Measurements from ENCODE around the gene BASP1. TPM values are rescaled to one million over a fixed set of nuclear protein-coding genes. Genes with fewer than 3 reads are reported as not detected.
"Not testable (repeated sequence)": the region's sequence is repeated elsewhere in the genome, so short reads cannot be mapped to it uniquely, and the experiment has no call there.

The BASP1 gene
- total RNA-seq, 2 donors from 2014 or later, result 1.4 to 2.4 TPM

DNA sequence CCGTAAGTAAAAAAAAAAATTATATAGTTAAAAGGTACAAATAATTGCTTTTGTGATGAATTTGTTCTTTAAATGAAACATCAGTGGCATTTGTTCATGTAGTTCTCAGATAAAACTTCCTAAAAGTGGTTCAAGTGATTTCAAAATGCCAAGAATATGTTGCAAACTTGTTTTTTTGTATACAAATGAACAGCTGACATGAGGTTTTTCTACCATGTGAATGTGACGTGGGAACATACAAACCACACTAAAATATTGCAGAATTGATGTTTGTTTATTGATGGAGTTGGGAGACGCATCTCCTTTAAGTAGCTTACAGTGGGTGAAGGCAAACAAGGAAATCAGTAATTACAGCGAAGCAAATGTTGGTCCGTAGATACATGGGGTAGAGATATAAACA is 16.9 kb downstream of the BASP1 start:
- Mint-ChIP-seq H3K27me3 (no peaks in the 10 kb centered on the region), H3K4me1 (no peaks in the 10 kb centered on the region), H3K36me3 (ENCODE audit: low read depth) (peaks cover 2% of the 10 kb centered on the region), H3K27ac (no peak overlapping the region), H3K4me3 (no peak overlapping the region)
- no peaks in the 10 kb centered on the region for H3K9me3 ChIP-seq (ENCODE audit: control insufficient read depth, low read length, poor library complexity, severe bottlenecking)
- DNase-seq (no peak), ATAC-seq (no peak)

DNA sequence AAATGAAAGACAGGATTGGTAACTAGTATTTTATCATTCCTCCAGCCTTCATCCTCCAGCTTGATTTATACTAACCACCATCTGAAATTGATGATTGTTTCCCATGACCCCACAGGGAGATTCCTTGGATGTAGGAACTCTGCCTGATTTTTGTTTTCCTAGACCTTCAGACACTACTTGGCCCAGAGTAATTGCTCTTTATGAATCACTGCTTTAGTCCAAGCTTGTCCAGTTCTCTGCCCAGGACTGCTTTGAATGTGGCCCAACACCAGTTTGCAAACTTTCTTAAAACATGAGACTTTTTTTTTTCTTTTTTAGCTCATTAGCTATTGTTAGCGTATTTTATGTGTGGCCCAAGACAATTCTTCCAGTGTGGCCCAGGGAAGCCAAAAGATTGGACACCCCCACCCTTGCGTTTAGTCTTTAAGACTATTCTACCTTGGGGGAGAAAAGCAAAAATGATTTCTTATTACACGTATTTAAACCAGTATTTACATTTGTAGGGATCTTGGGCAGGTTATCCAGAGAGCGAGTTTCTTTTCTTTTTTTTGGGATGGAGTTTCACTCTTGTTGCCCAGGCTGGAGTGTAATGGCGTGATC is 18.4 kb downstream of the BASP1 start:
- no peaks in the 10 kb centered on the region for H3K4me1 Mint-ChIP-seq
- H3K4me3 Mint-ChIP-seq, result no peak overlapping the region
- no peaks in the 10 kb centered on the region for H3K27me3 Mint-ChIP-seq
- ATAC-seq, result no peak
- no peak overlapping the region for H3K27ac Mint-ChIP-seq
- DNase-seq, result no peak
- peaks cover 2% of the 10 kb centered on the region for H3K36me3 Mint-ChIP-seq (ENCODE audit: low read depth)
- no peaks in the 10 kb centered on the region for H3K9me3 ChIP-seq (ENCODE audit: control insufficient read depth, low read length, poor library complexity, severe bottlenecking)

DNA sequence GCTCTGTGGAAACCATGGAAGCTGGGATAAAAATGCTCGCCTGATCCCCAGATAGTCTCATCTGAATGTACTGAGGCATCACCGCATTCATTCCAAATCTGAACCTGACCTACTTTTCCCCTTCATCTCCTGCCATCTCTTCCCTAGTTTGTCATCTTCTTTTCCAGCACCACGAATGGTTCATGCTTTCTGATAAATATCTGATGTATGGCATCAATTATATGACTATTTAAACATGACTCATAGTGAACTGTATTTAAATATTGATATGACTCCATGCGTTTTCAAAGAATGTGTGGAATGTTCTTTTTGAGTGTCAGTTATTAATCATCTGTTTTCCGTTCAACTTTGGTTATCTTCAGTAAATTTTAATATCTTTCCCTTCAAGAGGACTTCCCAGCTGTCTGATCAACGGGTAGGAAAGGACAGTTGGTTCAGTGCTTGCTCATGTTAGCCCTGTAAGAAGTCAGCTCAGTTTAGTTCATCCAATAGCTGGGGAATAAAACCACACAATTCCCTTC is 21.1 kb downstream of the BASP1 start:
- H3K27ac Mint-ChIP-seq, result no peak overlapping the region
- no peaks in the 10 kb centered on the region for H3K27me3 Mint-ChIP-seq
- DNase-seq, result no peak
- no peaks in the 10 kb centered on the region for H3K4me1 Mint-ChIP-seq
- no peaks in the 10 kb centered on the region for H3K36me3 Mint-ChIP-seq (ENCODE audit: low read depth)
- no peaks in the 10 kb centered on the region for H3K9me3 ChIP-seq (ENCODE audit: control insufficient read depth, low read length, poor library complexity, severe bottlenecking)
- ATAC-seq, result no peak
- H3K4me3 Mint-ChIP-seq, result peak overlapping the region; percentile 9

DNA sequence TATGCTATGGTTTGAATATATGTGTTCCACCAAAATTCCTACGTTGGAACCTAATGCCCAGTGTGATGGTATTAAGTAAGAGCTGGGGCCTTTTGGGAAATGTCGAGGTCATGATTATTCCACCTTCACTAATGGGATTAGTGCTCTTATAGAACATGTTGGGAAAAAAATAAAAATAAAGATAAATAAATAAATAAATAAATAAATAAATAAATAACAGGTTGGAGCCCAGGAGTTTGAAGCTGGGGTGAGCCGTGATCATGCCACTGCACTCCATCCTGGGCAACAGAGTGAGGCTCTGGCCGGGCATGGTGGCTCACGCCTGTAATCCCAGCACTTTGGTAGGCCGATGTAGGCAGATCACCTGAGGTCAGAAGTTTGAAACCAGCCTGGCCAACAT is 22.5 kb downstream of the BASP1 start:
- no peaks in the 10 kb centered on the region for H3K27me3 Mint-ChIP-seq
- H3K4me3 Mint-ChIP-seq, result no peak overlapping the region
- H3K4me1 Mint-ChIP-seq, result no peaks in the 10 kb centered on the region
- H3K9me3 ChIP-seq (ENCODE audit: control insufficient read depth, low read length, poor library complexity, severe bottlenecking), result no peaks in the 10 kb centered on the region
- no peaks in the 10 kb centered on the region for H3K36me3 Mint-ChIP-seq (ENCODE audit: low read depth)
- ATAC-seq (no peak), DNase-seq (no peak)
- H3K27ac Mint-ChIP-seq, result no peak overlapping the region

DNA sequence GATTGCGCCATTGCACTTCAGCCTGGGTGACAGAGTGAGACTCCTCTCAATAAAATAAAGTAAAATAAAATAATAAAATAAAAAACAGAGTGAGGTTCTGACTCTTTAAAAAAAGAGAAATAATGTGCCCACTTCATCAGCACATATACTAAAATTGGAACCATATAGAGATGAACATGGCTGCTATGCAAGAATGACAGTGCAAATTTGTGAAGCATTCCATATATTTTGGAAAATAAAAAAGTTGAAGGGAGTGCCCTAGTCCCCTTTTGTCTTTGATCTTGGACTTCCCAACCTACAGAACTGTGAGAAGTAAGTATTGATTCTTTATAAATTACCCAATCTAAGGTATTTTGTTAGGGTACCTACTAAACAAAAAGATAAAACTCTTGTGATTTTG is 23.1 kb downstream of the BASP1 start:
- Mint-ChIP-seq H3K27me3 (no peaks in the 10 kb centered on the region), H3K27ac (no peak overlapping the region), H3K4me3 (no peak overlapping the region), H3K36me3 (ENCODE audit: low read depth) (no peaks in the 10 kb centered on the region), H3K4me1 (no peaks in the 10 kb centered on the region)
- DNase-seq (no peak), ATAC-seq (no peak)
- no peaks in the 10 kb centered on the region for H3K9me3 ChIP-seq (ENCODE audit: control insufficient read depth, low read length, poor library complexity, severe bottlenecking)

GRCh38 chr5:17241635-17242034 is 24.2 kb downstream of the BASP1 start:
- H3K36me3 Mint-ChIP-seq (ENCODE audit: low read depth), result no peaks in the 10 kb centered on the region

DNA sequence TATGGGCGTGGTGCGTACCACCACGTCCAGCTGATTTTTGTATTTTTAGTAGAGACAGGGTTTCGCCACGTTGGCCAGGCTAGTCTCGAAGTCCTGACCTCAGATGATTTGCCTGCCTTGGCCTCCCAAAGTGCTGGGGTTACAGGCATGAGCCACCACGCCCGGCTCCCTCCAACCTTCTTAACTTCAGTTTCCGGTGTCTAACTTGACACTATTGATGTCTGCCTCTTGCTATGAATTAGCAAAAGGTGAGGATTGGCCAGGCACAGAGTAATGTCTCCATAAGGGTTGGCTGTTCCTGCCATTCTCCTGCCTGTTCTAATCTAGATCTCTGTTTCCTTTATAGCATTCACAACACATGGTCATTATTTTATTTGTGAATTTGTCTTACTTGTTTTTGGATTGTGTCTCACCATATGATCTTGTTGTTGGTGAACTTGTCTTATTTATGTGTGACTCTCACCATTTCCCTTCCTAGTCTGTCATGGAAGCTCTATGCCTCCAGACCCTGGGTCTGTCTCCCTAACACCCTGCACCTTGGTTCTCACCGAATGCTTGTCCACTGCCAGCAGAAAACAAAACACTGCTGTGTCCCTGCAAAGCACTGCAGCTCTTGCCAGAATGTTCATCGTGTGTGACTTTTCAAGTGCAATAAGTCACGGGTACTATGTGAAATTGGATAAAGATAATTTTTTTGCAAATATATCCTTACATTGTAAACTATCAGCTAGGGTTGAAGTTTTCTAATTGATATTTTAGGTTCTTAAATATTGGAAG is 26.0 kb downstream of the BASP1 start:
- no peaks in the 10 kb centered on the region for H3K27me3 Mint-ChIP-seq
- H3K4me3 Mint-ChIP-seq, result no peak overlapping the region
- ATAC-seq (no peak), DNase-seq (no peak)
- no peak overlapping the region for H3K27ac Mint-ChIP-seq
- H3K9me3 ChIP-seq (ENCODE audit: control insufficient read depth, low read length, poor library complexity, severe bottlenecking), result no peaks in the 10 kb centered on the region
- H3K36me3 Mint-ChIP-seq (ENCODE audit: low read depth), result no peaks in the 10 kb centered on the region
- no peaks in the 10 kb centered on the region for H3K4me1 Mint-ChIP-seq

More at GRCh38 chr5:17241635-17242034, 24.2 kb downstream of the BASP1 start:
- Mint-ChIP-seq H3K4me3 (no peak overlapping the region), H3K27ac (no peak overlapping the region), H3K27me3 (no peaks in the 10 kb centered on the region), H3K4me1 (no peaks in the 10 kb centered on the region)
- no peak for DNase-seq
- no peaks in the 10 kb centered on the region for H3K9me3 ChIP-seq (ENCODE audit: control insufficient read depth, low read length, poor library complexity, severe bottlenecking)
- no peak for ATAC-seq

DNA sequence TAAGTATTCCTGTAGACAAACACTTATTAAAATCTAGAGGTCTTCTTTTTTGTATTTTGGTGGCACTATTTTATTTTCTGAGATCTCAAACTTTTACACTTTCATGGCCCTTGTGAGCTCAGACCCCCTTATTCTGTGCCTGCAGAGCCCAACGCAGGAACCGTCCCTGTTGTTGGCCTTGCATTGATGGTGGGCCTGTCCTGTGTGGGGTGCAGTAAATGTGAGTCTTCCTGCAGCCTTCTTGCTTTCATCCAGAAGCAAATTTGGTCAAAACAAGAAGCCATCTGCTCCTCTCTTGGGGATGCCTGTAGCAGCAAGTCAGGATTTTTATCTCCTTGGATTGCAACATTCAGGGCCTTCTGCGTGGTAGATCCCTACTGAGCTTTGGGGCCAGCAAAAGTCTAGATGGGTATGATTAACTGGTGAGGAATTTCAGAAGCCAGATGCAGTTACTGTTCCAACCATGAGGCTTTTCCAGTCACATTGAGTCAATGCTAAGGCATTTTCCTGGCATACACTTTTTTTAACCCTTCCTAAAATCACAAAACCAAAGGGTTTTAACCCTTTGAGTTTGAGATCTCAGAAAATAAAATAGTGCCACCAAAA is 31.7 kb downstream of the BASP1 start:
- no peak overlapping the region for H3K4me3 Mint-ChIP-seq
- no peaks in the 10 kb centered on the region for H3K27me3 Mint-ChIP-seq
- H3K4me1 Mint-ChIP-seq, result no peaks in the 10 kb centered on the region
- H3K27ac Mint-ChIP-seq, result no peak overlapping the region
- ATAC-seq, result no peak
- no peak for DNase-seq
- H3K9me3 ChIP-seq (ENCODE audit: control insufficient read depth, low read length, poor library complexity, severe bottlenecking), result no peaks in the 10 kb centered on the region
- peaks cover 2% of the 10 kb centered on the region for H3K36me3 Mint-ChIP-seq (ENCODE audit: low read depth)

GRCh38 chr5:17249841-17250240 is 32.4 kb downstream of the BASP1 start:
- H3K4me1 Mint-ChIP-seq; H3K36me3 Mint-ChIP-seq (ENCODE audit: low read depth); H3K9me3 ChIP-seq (ENCODE audit: control insufficient read depth, low read length, poor library complexity, severe bottlenecking); H3K4me3 Mint-ChIP-seq; ATAC-seq; H3K27me3 Mint-ChIP-seq; H3K27ac Mint-ChIP-seq; DNase-seq: not testable (repeated sequence)

GRCh38 chr5:17252543-17252942 is 35.1 kb downstream of the BASP1 start:
- peaks cover 2% of the 10 kb centered on the region for H3K36me3 Mint-ChIP-seq (ENCODE audit: low read depth)
- no peaks in the 10 kb centered on the region for H3K4me1 Mint-ChIP-seq
- ATAC-seq (no peak), DNase-seq (no peak)
- no peak overlapping the region for H3K27ac Mint-ChIP-seq
- no peak overlapping the region for H3K4me3 Mint-ChIP-seq
- H3K27me3 Mint-ChIP-seq, result no peaks in the 10 kb centered on the region
- no peaks in the 10 kb centered on the region for H3K9me3 ChIP-seq (ENCODE audit: control insufficient read depth, low read length, poor library complexity, severe bottlenecking)

- DNase-seq (no peak), ATAC-seq (peak; percentile 54)
- Mint-ChIP-seq H3K4me1 (no peaks in the 10 kb centered on the region), H3K27me3 (no peaks in the 10 kb centered on the region), H3K36me3 (ENCODE audit: low read depth) (peaks cover 2% of the 10 kb centered on the region), H3K27ac (no peak overlapping the region), H3K4me3 (no peak overlapping the region)
- H3K9me3 ChIP-seq (ENCODE audit: control insufficient read depth, low read length, poor library complexity, severe bottlenecking), result no peaks in the 10 kb centered on the region
Measured at GRCh38 chr5:17255471-17256021, 38.1 kb downstream of the BASP1 start.

- peaks cover 2% of the 10 kb centered on the region for H3K36me3 Mint-ChIP-seq (ENCODE audit: low read depth)
- H3K4me1 Mint-ChIP-seq, result no peaks in the 10 kb centered on the region
- no peaks in the 10 kb centered on the region for H3K27me3 Mint-ChIP-seq
- H3K4me3 Mint-ChIP-seq, result no peak overlapping the region
- no peak overlapping the region for H3K27ac Mint-ChIP-seq
- ATAC-seq (no peak), DNase-seq (no peak)
- H3K9me3 ChIP-seq (ENCODE audit: control insufficient read depth, low read length, poor library complexity, severe bottlenecking), result no peaks in the 10 kb centered on the region
Measured at GRCh38 chr5:17256171-17256570, 38.7 kb downstream of the BASP1 start.

- Mint-ChIP-seq H3K4me1 (no peaks in the 10 kb centered on the region), H3K27me3 (no peaks in the 10 kb centered on the region), H3K4me3 (no peak overlapping the region), H3K36me3 (ENCODE audit: low read depth) (no peaks in the 10 kb centered on the region), H3K27ac (no peak overlapping the region)
- no peaks in the 10 kb centered on the region for H3K9me3 ChIP-seq (ENCODE audit: control insufficient read depth, low read length, poor library complexity, severe bottlenecking)
- ATAC-seq (no peak), DNase-seq (no peak)
Measured at GRCh38 chr5:17256839-17257238, 39.4 kb downstream of the BASP1 start.

Data from T-helper 17 cell (primary cell).